AG08395 (cell line): ENCODE data around the gene TRPC4AP.

Source experiments
- DNase-seq: peaks from one replicate; pipeline ENCODE4 v3.0.0; 2012; ENCODE audit warnings: mixed read lengths, low spot score

Gene TRPC4AP

GRCh38 chr20:34968042-34968775 lies 124.4 kb downstream of the TRPC4AP start:
- DNase-seq: no peak

DNA sequence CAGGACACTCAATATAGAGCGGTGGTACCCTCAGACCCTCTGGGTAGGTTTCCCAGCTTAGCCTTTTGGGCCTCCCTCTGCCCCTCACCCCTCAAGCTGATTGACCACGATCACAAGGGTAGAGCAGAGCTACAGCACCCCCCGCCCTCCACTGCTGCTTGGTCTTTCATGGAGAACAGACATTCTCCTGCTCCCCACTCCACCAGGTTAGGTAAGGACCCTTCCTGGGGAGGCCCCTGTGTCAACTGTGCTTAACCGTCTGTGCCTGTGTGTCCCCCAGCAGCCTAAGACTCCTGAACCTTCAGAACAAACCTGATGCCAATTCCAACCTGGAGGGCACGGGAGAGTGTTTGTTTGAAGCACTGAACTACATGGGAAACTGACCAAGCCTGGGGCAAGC lies 125.2 kb downstream of the TRPC4AP start:
- no peak for DNase-seq

- no peak for DNase-seq
These were observed 127.6 kb downstream of the TRPC4AP start for GRCh38 chr20:34965051-34965450.

DNA sequence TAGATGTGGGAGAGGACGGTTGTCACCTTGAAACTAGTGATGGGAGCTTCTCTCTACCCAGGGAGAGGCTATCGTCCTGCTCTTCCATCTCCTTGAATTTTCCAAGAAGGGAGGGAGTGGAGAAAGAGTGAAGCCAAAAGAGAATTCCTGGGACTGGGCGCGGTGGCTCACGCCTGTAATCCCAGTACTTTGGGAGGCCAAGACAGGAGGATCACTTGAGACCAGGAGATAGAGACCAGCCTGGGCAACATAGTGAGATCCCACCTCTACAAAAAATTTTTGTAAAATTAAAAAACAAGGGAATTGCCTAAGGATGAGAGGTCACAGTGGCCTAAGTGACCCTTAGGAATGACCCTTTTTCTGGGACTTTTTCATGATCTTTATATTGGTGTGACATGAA lies 128.1 kb downstream of the TRPC4AP start:
- DNase-seq: no peak

GRCh38 chr20:34956751-34957472 lies 135.7 kb downstream of the TRPC4AP start:
- no peak for DNase-seq

DNA sequence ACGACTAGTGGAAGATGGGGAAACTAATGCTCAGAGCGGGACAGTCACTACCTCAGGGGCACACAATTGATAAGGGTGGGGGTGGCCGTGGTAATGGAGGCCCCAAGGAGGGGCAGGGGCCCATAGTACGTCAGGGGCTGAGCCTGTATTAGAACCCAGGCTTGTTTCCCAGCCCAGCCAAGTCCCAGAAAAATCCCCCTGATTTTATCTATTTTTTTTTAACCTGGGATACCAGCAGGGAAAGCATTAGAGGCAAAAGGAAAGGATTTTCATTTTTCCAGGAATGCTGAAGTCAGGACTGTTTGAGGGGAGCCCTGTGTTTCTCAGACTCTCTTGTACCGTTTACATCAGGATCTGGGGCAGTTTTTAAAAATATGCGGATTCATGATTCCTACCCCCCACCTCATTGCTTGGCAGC lies 136.6 kb downstream of the TRPC4AP start:
- DNase-seq: no peak

- DNase-seq: peak; percentile 99
These were observed 137.2 kb downstream of the TRPC4AP start, which contains the start of the genes GSS and MYH7B for GRCh38 chr20:34955231-34956040. Gene GSS, minus strand, starts transcription at chr20:34955806. Its CDS starts 3,954 bp downstream, at chr20:34951852. Gene MYH7B, plus strand, starts transcription at chr20:34955868. Its CDS starts 22,138 bp downstream, at chr20:34978006.

- DNase-seq: peak; percentile 45
These were observed 137.7 kb downstream of the TRPC4AP start for GRCh38 chr20:34954904-34955230.

DNA sequence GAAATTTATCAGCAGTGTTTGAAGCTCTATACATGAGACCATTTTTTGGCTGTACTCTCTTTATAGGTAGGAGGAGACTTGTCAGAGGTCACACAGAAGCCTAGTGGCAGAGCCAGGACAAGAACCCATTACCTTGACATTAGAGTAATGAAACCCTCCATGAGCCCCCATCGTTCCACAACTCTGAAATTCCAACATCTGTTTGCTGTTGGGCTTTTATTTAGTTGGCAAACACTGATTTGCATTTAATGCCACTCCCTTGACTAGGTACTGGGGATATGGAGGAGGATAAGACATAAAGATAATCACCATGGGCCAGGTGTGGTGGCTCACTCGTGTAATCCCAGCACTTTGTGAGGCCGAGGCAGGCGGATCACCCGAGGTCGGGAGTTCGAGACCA lies 138.6 kb downstream of the TRPC4AP start:
- no peak for DNase-seq

DNA sequence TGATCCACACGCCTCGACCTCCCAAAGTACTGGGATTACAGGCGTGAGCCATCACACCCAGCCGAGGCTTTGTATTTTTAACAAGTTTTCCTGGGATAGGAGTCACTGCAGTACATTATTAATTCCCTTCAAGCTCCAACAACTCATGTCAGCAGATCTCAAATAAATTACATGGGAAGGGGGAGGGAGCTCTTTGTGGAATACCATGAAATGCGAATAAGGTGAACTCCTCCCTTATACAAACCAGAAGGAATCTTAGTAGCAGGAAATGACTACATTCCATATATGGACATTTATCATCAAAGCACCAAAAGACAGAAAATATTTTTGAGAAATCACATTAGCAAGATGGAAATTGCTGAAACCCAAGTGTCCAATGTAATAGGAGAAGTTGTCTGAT lies 139.9 kb downstream of the TRPC4AP start:
- DNase-seq: no peak
